ENCODE data around the gene SIAH3.

SIAH3 gene

GRCh38 chr13:45828256-45828968, 23.1 kb downstream of the SIAH3 start:
- no peak for TF ChIP-seq JUND (IDR thresholded peaks at IDR 0.05; ENCODE audit: low read depth)
- DNase-seq (ENCODE audit: low read depth in 1 of 2, low spot score in 1 of 2): no peak
- in situ Hi-C loops (cut with HindIII; ENCODE audit: low pct_unique_long_range_greater_than_20kb, low sequenced_read_pairs): no loop called here

- DNase-seq (ENCODE audit: low read depth in 1 of 2, low spot score in 1 of 2): no peak
- TF ChIP-seq JUND (IDR thresholded peaks at IDR 0.05; ENCODE audit: low read depth): no peak
- in situ Hi-C loops (cut with HindIII; ENCODE audit: low pct_unique_long_range_greater_than_20kb, low sequenced_read_pairs): no loop called here
These were observed 24.2 kb downstream of the SIAH3 start for GRCh38 chr13:45827318-45827717.

GRCh38 chr13:45826731-45827130, 24.8 kb downstream of the SIAH3 start:
- no peak for DNase-seq (ENCODE audit: low read depth in 1 of 2, low spot score in 1 of 2)
- in situ Hi-C loops (cut with HindIII; ENCODE audit: low pct_unique_long_range_greater_than_20kb, low sequenced_read_pairs): no loop called here
- TF ChIP-seq JUND (IDR thresholded peaks at IDR 0.05; ENCODE audit: low read depth): no peak

- no peak for DNase-seq (ENCODE audit: low read depth in 1 of 2, low spot score in 1 of 2)
- TF ChIP-seq JUND (IDR thresholded peaks at IDR 0.05; ENCODE audit: low read depth): no peak
- in situ Hi-C loops (cut with HindIII; ENCODE audit: low pct_unique_long_range_greater_than_20kb, low sequenced_read_pairs): no loop called here
These were observed 26.2 kb downstream of the SIAH3 start for GRCh38 chr13:45825387-45825650.

GRCh38 chr13:45823583-45823982, 28.0 kb downstream of the SIAH3 start:
- TF ChIP-seq JUND (IDR thresholded peaks at IDR 0.05; ENCODE audit: low read depth): no peak
- DNase-seq (ENCODE audit: low read depth in 1 of 2, low spot score in 1 of 2): no peak
- in situ Hi-C loops (cut with HindIII; ENCODE audit: low pct_unique_long_range_greater_than_20kb, low sequenced_read_pairs): no loop called here

GRCh38 chr13:45821811-45822210, 29.7 kb downstream of the SIAH3 start:
- no peak for TF ChIP-seq JUND (IDR thresholded peaks at IDR 0.05; ENCODE audit: low read depth)
- in situ Hi-C loops (cut with HindIII; ENCODE audit: low pct_unique_long_range_greater_than_20kb, low sequenced_read_pairs): no loop called here
- no peak for DNase-seq (ENCODE audit: low read depth in 1 of 2, low spot score in 1 of 2)

- TF ChIP-seq JUND (IDR thresholded peaks at IDR 0.05; ENCODE audit: low read depth): no peak
- in situ Hi-C loops (cut with HindIII; ENCODE audit: low pct_unique_long_range_greater_than_20kb, low sequenced_read_pairs): no loop called here
- DNase-seq (ENCODE audit: low read depth in 1 of 2, low spot score in 1 of 2): no peak
These were observed 31.3 kb downstream of the SIAH3 start for GRCh38 chr13:45820106-45820838.

GRCh38 chr13:45817833-45818232, 33.7 kb downstream of the SIAH3 start:
- DNase-seq (ENCODE audit: low read depth in 1 of 2, low spot score in 1 of 2): peak in 1 of 2 experiments; percentile 39
- no peak for TF ChIP-seq JUND (IDR thresholded peaks at IDR 0.05; ENCODE audit: low read depth)
- in situ Hi-C loops (cut with HindIII; ENCODE audit: low pct_unique_long_range_greater_than_20kb, low sequenced_read_pairs): no loop called here

GRCh38 chr13:45816427-45816826, 35.1 kb downstream of the SIAH3 start:
- DNase-seq (ENCODE audit: low read depth in 1 of 2, low spot score in 1 of 2): no peak
- no peak for TF ChIP-seq JUND (IDR thresholded peaks at IDR 0.05; ENCODE audit: low read depth)
- in situ Hi-C loops (cut with HindIII; ENCODE audit: low pct_unique_long_range_greater_than_20kb, low sequenced_read_pairs): no loop called here

GRCh38 chr13:45812695-45813372, 38.7 kb downstream of the SIAH3 start:
- in situ Hi-C loops (cut with HindIII; ENCODE audit: low pct_unique_long_range_greater_than_20kb, low sequenced_read_pairs): no loop called here
- no peak for DNase-seq (ENCODE audit: low read depth in 1 of 2, low spot score in 1 of 2)
- no peak for TF ChIP-seq JUND (IDR thresholded peaks at IDR 0.05; ENCODE audit: low read depth)

GRCh38 chr13:45811891-45812694, 39.5 kb downstream of the SIAH3 start:
- in situ Hi-C loops (cut with HindIII; ENCODE audit: low pct_unique_long_range_greater_than_20kb, low sequenced_read_pairs): no loop called here
- no peak for DNase-seq (ENCODE audit: low read depth in 1 of 2, low spot score in 1 of 2)
- TF ChIP-seq JUND (IDR thresholded peaks at IDR 0.05; ENCODE audit: low read depth): no peak

GRCh38 chr13:45809801-45810394, 41.7 kb downstream of the SIAH3 start:
- in situ Hi-C loops (cut with HindIII; ENCODE audit: low pct_unique_long_range_greater_than_20kb, low sequenced_read_pairs): no loop called here
- DNase-seq (ENCODE audit: low read depth in 1 of 2, low spot score in 1 of 2): no peak
- TF ChIP-seq JUND (IDR thresholded peaks at IDR 0.05; ENCODE audit: low read depth): no peak

Data from T47D (cell line).